ENCODE results near the gene FOXP4.
A peak's percentile ranks its signal among the peaks of the same experiment; 100 is the strongest.

FOXP4 gene

GRCh38 chr6:41546866-41547798 is 951 bp downstream of the FOXP4 start:
- peak; percentile 57 for DNase-seq (ENCODE audit: low spot score)
- no peak for TF ChIP-seq CTCF (IDR thresholded peaks at IDR 0.05; ENCODE audit: borderline replicate concordance, control extremely low read depth, extremely low read depth, insufficient read depth, missing control alignments)
- in situ Hi-C loops (cut with MboI; ENCODE audit: low sequenced_read_pairs, unreplicated experiment), result no loop called here

DNA sequence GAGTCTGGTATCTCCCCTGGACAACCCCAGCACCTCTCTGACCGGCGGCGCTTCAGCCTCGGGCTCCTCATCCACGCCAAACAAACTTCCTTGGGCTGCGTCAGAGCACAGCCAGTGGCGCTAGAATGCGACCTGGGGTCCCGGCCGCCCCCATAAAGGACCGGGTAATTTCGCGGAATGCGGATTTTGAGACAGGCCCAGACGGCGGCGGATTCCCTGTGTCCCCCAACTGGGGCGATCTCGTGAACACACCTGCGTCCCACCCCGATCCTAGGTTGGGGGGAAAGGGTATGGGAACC is 1.6 kb downstream of the FOXP4 start:
- in situ Hi-C loops (cut with MboI; ENCODE audit: low sequenced_read_pairs, unreplicated experiment), result no loop called here
- TF ChIP-seq CTCF (IDR thresholded peaks at IDR 0.05; ENCODE audit: borderline replicate concordance, control extremely low read depth, extremely low read depth, insufficient read depth, missing control alignments), result no peak
- DNase-seq (ENCODE audit: low spot score), result no peak

- DNase-seq (ENCODE audit: low spot score), result peak; percentile 74
- TF ChIP-seq CTCF (IDR thresholded peaks at IDR 0.05; ENCODE audit: borderline replicate concordance, control extremely low read depth, extremely low read depth, insufficient read depth, missing control alignments), result peak; percentile 26
- in situ Hi-C loops (cut with MboI; ENCODE audit: low sequenced_read_pairs, unreplicated experiment), result no loop called here
Observed at GRCh38 chr6:41548098-41548840, 2.1 kb downstream of the FOXP4 start.

DNA sequence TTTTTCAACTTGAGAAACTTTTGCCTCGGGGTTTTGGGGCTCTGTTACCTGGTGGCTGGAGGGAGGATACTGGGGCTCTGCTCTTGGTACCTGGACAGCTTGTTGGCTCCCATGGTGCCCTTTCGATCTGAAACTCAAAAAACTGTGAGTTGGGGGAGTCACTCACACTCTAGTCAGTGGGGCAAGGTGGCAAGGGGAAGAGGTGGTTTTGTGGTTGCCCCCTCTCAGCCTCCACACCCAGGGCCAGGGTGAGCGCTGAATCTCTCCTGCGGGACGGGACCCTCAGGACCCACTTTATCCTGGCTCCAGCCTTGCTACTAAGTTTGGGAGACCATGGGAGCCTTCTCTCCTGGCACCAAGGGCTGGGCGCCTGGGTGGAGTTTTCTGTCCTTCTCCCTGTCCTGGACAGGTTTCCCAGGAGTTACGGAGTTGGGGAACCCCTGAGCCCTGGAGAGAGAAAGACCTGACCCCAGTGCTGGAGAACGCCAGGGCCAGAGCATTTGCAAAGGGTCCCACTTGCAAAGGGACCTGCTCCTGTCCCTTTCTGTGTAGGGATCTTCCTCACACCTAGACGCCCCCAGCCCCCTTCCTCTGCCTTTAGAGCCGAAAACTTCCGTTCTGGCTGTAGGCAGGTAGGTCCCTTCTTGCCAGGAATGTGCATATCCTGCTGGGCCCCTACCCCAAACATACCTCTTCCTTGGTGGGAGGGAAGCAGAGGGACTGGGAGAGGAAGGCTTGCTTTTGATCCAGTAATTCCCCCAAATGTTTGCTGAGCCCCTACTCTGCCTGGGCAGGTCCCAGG is 2.9 kb downstream of the FOXP4 start:
- TF ChIP-seq CTCF (IDR thresholded peaks at IDR 0.05; ENCODE audit: borderline replicate concordance, control extremely low read depth, extremely low read depth, insufficient read depth, missing control alignments), result no peak
- in situ Hi-C loops (cut with MboI; ENCODE audit: low sequenced_read_pairs, unreplicated experiment), result no loop called here
- no peak for DNase-seq (ENCODE audit: low spot score)

DNA sequence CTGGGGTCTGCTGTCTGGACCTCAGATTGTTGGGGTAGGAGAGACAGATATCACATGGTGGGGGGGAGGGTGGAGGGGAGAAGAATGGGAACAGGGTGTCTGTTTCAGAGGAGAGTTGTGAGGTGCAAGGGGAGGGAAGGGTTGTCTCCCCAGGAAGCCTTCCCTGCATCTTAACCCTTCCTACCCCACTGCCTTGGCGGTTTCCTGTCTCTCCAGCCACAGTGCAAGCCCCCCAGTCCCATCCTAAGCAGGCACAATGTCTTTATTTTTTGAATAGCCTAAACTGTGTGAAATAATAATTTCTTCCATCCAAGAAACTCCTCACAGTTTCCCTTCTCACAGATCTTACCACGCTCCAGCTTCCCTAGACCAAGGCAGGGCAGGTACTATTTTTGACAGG is 3.5 kb downstream of the FOXP4 start:
- in situ Hi-C loops (cut with MboI; ENCODE audit: low sequenced_read_pairs, unreplicated experiment), result no loop called here
- no peak for DNase-seq (ENCODE audit: low spot score)
- TF ChIP-seq CTCF (IDR thresholded peaks at IDR 0.05; ENCODE audit: borderline replicate concordance, control extremely low read depth, extremely low read depth, insufficient read depth, missing control alignments), result no peak

- in situ Hi-C loops (cut with MboI; ENCODE audit: low sequenced_read_pairs, unreplicated experiment), result no loop called here
- DNase-seq (ENCODE audit: low spot score), result no peak
- TF ChIP-seq CTCF (IDR thresholded peaks at IDR 0.05; ENCODE audit: borderline replicate concordance, control extremely low read depth, extremely low read depth, insufficient read depth, missing control alignments), result no peak
Observed at GRCh38 chr6:41551086-41551700, 5.0 kb downstream of the FOXP4 start.
